Measurements from ENCODE around the gene CDK13.
"Not testable (repeated sequence)": the region's sequence is repeated elsewhere in the genome, so short reads cannot be mapped to it uniquely, and the experiment has no call there.

DNA sequence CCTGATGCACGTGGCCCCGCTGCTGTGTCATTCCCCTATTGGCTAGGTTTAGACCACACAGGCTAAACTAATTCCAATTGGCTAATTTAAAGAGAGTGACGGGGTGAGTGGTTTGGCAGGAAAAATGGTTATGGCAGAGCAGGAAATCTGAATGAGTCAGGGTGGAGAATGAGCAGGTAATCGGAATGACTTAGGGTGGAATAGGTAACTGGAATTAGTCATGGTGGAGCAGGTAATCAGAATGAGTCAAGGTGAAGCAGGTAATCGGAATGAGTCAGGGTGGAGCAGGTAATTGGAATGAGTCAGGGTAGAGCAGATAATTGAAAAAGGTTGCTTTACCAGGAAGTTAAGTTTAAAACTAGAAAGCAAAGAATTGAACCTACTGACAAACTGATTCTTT is 191.9 kb downstream of the CDK13 start:
- TF ChIP-seq CTCF (IDR thresholded peaks at IDR 0.05); POLR2A (IDR thresholded peaks at IDR 0.05; ENCODE audit: low read depth); EP300 (IDR thresholded peaks at IDR 0.05); POLR2AphosphoS5 (IDR thresholded peaks at IDR 0.05): not testable (repeated sequence)
